Midbrain (tissue), 1 donor: ENCODE data around the gene ADCY1.
"Not testable (repeated sequence)": the region's sequence is repeated elsewhere in the genome, so short reads cannot be mapped to it uniquely, and the experiment has no call there.

Source experiments
- DNase-seq: peaks from one replicate; lab custom pipeline; 2025; lab: John Stamatoyannopoulos, UW

Gene ADCY1

DNA sequence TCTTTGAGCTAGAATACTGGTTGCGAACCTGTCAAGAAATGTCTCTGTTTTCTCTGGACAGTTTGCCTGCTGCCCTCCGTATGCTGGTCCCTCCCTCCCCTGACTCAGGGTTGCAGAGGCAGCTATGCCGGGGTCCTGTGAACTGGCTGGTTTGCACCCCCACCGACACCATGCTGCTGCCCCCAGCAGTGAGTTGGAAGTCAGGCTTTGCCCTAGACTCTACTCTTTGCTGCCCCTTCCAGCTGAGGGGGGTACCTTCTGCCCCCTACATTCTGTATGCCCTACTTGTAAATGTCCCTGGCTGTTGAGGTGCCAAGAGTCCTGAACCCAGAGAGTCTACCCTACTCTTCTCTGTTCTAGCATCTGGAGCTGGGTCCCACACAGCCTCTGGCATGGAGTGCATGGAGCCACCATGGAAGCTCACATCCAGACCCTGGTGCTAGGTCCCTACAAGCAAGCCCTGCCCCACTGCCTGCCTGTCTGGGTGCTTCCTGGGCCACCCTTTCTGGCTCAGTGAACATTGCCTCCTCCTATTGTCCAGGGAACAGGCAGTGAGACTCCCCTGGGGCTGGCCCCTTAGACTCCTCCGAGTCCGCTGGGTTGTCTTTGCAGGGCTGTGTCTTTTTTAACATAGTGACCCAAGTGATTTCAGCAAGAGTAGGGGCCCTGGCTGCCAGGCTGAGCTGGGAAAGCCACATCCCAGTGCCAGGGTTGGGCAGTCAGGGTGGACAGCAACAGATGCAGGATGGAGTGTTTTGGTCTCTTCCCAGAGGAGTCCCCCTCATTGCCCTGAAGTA lies 138.9 kb downstream of the ADCY1 start:
- no peak for DNase-seq

DNA sequence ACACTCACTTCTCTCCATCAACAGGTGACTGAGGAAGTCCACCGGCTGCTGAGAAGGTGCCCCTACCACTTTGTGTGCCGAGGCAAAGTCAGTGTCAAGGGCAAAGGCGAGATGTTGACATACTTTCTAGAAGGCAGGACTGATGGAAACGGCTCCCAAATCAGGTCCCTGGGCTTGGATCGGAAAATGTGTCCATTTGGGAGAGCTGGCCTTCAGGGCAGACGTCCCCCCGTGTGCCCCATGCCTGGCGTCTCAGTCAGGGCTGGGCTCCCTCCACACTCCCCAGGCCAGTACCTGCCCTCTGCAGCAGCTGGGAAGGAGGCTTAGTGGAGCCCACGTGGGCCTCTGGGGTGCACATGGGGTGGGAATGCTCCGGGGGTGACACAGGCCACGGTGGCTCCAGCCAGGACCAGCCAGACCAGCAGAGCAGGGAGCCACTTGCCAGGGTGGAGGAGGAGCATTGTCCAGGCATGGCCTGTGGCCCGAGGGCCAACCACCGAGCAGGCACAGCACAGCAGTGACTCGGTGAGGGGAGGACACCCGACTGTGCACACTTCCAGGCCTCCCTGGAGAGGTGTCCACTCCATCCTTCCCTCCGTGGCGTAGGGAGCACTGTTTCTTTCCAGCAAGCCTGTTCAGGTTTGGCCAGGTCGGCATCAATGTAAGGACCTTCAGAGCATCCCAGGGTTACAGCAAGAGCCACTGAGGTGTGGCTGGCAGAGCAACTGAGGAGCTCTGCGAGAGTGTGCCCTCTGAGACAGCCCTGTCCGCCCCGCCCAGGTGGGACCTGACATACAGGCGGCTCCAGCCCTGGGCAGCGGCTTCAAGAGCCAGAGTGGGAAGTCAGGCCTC lies 139.7 kb downstream of the ADCY1 start:
- no peak for DNase-seq

DNA sequence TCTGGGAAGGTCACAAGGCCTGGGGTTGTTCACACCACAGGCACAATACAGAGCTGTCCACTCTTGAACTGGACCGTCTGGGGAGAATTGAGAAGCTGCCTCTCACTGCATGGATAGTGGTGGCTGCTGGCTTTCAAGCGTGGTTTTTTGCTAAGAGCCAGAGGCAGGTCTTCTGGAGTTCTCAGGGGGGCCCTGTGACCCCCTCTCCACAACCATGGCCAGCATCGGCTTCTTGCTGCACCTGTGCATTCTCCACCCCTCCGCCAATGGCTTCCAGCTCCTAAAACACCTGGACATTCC lies 140.3 kb downstream of the ADCY1 start:
- DNase-seq: no peak

DNA sequence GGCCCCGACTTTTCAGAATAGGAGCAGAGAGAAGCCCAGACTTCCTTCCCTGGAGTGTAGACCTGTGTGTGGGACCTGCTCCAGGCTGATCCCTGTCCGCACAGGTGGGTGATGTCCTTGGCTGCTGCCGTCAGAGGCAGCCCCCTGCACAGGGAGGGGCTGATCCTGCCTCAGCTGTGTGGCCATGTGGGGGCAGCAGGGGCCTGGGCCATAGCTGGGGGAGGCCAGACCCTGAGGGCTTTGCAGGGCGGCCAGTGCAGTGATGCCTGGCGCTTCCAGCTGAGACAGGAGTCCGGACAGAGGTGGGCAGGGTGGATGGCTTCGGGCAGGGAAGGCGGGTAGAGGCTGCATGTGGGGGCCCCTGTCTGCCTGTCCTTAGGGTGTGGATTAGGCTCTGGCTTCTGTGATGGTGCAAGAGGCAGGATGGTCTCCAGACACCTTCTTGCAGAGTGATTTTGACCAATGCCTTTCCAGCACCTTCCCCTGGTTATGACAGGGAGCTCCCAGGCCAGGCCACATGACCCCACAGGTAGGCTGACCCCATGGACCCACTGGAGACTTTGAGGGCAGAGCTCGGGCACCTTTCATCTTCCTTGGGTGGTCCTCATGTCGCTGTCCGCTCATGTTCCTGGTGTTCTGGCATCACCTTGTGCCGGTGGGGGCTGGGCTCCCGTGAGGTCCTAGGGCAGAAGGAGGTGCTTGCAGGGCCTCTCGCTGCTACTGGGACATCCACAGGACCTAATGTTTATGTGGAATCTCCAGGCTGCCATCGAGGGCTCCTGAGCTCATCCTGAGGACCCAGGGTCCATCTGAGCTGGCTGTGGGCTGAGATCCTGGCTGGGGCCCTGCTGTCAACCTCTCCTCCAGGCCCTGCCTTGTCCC lies 141.5 kb downstream of the ADCY1 start:
- DNase-seq: no peak

DNA sequence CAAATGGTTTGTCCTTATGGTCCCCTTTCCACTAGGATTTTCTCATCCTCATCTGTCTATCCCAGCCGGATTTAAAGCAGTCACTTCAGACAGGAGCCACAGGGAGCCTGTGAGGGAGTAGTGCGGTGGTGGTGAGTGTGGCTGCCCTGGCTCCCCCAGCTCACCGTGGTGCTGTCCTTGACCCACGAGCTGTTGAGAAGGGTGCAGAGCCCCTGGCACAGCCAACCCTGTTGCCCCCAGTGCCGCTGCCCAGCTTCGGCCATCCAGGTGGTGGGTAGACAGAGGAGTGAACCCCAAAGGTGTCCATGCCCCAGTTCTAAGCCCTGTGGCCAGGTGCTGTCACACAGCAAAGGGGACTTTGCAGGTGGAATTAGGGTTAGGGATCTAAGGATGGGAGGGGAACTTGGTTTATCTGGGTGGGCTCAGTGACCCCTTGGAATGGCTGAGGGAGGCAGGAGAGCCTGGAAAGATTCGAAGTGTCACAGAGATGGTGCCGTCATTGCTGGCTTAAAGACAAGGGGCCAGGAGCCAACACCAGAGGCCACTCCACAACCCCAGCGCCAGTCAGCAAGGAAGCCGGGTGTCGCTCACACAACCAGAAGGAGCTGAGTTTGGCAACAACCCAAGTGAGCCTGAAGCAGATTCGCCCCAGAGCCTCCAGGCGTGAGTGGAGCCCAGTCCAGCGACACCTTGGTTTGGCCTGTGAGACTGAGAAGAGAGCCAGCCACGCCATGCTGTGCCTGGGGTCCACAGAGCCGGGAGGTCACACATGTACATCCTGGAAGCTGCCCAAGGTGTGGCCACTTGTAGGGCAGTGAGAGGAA lies 142.4 kb downstream of the ADCY1 start:
- no peak for DNase-seq

DNA sequence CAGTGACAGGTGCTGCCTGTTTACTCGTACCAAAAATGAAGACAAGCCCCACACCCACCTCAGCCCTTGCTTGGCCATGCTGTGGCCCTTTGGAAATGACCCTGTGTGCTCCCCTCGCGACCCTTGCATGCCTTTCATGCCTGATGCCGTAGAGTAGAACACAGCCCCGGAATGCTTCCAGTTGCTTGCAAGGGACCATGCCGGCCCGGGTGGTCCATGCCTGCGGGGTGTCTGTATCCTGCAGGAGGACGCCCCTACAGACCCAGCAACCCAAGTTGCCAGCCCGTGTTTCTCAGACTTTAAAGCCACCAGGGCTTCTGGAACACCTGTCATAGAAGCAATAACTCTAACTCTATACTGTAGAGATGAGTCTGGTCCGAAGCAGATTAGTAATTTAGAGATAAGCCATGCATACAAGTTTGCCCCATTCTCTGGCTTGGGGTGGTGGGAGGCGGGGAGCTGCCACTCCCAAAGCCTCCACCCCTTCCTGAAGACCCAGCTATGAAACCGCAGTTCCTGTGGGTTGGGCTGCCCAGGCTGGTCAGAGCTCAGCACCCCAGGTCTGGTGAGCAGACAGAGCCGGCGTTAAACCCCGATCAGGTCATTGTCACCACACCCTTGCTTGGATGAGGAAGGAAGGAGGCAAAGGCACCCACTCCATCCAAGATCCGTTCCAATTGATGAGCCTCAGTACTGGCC lies 143.5 kb downstream of the ADCY1 start:
- DNase-seq: no peak

DNA sequence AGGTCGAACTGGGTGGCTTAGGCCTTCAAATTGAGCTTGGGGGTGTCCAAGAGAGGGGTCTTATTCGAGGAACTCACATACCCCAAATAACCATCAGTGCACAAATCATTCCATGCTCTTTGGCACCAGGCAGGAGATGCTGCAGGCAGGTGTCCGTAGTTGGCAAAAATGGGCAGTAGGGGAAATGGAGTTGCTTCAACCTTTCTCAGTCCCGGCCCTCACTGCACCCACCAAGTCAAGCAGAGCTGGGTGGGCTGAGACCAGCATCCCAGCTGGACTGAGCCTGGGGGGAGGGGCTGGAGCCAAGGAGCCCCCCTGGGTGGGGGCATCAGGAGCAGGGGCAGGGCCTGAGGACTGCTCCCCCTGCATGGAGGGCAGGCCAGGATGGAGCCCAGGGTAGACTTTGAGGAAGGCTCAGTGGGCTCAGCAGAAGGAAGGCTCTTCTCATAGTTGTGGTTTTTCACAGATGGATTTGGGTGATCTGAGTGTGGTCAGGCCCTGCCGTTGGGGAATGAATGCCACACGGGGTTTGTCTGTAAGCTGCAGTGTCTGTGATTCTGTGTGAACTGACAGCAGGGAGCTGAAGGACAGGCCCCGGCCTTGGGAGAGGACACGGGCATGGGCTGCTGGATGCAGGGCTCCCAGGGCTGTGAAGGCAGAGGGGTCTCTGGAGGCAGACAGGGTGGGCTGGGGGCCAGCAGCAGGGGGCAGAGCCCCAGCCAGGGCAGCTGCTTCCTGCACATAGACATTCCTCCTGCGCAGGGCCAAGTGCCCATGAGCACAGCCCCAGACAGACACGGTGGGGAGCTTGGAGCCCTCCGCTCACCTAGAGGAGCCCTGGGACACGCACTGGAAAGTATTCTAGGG lies 144.5 kb downstream of the ADCY1 start:
- DNase-seq: no peak

DNA sequence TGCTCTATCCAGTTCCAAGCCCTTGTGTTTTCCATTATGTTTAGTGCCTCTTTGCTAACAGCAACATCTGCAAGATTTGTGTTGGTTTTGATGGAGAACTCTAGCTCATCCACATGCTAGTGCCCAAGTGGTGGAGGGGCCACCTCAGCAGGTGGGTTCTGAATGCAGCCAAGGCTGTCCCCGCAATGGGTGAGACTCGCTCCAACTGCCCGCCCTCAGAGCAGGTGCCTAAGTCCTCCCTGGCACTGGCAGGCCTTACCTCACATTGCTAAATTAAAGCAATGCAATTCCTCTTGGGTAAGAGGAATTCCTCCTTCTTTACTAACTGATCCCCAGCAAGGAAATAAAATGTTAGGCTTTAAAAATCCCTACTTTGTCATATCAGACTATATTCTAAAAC lies 146.8 kb downstream of the ADCY1 start:
- DNase-seq: no peak

DNA sequence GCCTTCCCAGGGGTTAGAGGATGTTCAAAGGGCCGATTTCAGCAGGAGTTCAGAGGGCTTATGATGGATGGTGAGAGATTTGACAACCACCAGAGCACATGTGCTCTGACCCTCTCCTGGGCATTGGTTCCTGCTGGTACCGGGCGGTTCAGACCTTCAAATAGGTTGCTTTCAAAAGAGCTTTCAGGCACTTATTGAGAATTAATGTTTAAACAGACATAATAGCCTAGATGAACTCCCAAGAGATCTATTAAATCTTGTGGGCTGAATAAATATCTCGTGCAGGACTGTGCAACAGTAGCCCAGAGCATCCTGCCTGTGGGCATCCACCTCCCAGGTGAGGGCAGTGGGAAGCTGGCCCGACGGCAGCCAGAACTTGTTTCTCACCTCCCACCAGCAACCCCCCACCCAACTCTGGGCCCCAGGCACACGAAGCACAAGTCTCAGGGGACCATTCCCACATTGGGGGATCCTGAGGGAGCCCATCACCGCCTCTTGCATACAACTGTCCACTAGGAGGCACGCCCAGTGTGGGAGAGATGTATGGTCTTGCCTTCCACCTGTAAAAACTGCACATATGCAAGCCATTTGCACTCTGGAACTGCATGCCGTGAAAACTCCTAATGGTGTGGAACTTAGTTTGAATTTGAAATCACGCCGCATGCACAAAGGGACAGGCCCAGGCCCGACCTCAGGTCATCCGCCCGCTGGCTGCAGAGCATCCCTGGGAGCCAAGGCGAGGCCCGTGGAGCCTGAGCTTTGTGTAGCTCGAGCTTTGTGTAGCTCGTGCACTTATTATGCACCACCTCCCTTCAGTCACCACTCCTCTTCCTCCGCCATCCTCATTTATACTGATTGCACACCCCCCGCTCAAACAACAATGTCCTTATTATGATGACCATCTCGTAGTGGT lies 147.8 kb downstream of the ADCY1 start:
- no peak for DNase-seq

DNA sequence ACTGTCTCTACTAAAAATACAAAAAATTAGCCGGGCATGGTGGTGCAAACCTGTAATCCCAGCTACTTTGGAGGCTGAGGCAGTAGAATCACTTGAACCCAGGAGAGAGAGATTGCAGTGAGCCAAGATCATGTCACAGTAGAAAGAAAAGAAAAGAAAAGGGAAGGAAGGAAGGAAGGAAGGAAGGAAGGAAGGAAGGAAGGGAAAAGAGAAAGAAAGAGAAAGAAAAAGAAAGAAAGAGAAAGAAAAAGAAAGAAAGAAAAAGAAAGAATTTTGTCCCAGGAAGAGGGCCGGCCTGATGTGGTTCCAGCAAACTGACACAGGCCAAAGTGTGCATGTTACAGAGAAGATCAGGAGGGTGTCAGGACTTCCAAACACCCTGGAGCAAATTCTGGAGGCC lies 151.1 kb downstream of the ADCY1 start:
- not testable (repeated sequence) for DNase-seq

DNA sequence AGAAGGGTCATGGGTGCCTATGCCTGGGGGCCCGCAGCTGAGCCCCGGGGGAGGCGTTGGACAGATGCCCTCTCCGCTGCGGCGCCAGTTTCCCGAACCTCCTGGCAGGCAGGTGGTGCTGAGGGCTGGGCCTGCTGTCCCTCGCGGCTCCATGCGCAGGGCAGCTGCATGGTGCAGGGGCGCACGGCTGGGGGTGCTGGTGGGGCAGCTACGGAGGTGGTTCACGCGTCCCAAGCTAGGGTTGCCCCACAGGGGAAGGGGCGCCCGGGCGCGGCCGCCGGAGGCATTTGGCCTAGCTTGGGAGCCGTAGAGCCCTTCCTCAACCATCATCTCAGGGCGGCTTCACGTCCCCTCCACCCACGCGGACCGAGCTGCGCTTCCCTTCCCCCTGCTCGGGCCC lies 152.7 kb downstream of the ADCY1 start:
- DNase-seq: no peak

DNA sequence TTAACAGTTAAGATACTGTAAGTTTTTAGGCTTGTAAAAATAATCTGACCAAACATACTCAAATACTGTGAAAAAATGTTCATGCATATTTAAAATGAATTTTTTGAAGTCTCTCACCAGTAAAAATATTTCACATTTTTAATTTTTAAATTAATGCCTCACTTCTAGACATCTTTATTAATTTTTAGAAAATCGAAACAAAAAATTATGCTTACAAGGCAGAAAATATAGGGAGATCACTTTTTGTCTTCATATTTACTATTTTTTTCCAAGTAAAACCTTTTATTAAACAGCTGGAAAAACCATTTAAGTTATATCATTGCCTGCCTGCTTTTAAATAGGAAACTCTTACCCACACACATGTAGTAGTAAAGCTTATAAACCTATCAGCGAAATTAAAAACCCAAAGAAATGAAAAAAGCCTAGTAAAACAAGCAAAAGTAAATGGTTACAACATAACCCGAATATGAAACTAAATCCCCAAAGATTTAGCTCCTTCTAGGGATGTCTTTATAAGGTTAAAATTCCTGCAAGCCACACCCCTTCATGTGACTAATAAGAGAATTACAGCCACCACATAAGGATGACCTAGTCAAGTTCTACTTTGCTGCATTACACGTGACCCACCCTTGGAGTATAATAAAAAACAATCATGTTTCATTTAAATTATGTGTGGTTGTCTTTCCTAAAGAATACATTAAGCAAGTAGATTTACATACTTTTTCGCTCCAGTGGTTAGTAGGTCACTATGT lies 157.7 kb downstream of the ADCY1 start:
- DNase-seq: not testable (repeated sequence)

DNA sequence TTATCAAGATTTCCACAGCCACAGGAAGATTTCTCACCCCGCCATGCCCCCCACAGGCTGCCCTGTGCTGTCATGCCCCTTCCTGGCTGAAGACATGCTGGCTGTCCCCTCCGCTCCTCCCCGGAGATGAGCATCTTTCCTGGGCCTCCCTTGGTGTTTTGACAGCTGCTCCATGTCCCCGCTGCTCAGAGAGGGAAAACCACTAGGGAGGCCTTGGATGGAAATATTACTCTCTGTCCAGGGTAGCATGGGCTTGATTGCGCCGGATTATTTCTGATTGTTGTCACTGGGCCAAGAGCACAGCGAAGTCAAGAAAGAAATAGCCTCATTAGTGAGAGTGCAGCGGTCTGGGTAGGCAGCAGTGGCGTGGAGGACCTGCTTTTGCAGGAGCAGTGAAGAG lies 164.8 kb downstream of the ADCY1 start:
- not testable (repeated sequence) for DNase-seq

DNA sequence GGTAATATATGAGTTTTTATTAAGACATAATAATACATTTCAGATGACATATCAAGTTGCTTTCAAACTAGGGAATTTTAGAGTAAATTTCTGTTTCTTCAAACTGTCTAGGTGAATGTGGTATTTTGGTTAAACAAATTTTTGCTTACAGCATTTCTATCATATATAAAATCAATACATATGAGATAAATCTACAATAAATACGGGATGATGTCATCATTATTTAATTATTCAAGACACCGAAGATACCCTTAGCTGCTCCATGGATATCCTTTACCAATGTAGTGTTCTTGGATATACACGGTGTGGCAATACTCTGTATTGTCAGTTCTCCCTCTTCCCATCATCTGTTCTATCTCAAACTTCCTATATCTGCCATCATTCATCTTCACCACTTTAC lies 166.4 kb downstream of the ADCY1 start:
- DNase-seq: not testable (repeated sequence)

DNA sequence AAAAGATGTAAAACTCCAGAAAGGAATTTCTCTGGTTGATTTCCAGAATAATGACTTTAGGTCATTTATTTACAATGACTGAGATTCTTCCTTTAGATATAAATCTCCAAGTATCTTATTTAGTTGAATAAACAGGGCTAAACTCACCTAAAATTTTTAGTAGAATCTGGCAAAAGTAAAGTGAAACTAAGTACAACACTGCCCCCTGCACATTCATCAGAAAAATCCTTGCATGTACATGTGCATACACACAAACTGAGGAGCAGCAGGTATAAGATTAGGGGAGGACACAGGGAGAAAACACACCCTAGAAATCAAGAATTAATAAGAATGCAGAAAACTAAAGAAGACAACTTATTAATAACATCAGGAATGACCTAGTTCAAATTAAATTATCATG lies 174.8 kb downstream of the ADCY1 start:
- DNase-seq: peak; percentile 29

DNA sequence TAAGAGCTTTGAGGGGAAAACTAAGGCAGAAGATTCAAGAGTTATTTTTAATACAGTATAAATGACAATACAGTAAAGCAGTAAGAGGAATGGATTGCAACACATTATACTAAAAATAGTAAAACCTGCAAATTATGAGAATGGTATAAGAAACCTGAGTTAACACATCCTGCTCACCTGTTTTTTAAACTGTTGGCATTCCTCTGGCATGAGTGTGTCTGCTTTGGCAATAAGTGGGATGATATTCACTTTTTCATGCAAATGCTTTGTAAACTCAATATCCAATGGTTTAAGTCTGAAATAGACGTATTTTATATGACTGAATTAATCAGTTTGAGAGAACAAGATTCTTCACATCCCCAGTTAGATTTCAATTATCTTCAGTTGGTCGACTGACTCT lies 177.2 kb downstream of the ADCY1 start:
- DNase-seq: not testable (repeated sequence)

DNA sequence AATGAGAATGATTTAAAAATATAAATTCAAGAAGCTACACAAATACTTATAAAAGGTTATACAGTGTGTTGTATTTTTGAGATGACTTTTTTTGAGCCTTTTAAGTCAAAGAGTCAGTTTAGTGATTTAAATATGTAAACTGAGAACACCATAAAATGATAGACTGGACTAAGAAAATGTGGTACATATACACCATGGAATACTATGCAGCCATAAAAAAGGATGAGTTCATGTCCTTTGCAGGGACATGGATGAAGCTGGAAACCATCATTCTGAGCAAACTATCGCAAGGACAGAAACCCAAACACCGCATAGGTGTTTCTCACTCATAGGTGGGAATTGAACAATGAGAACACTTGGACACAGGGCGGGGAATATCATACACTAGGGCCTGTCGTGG lies 182.2 kb downstream of the ADCY1 start:
- DNase-seq: not testable (repeated sequence)

DNA sequence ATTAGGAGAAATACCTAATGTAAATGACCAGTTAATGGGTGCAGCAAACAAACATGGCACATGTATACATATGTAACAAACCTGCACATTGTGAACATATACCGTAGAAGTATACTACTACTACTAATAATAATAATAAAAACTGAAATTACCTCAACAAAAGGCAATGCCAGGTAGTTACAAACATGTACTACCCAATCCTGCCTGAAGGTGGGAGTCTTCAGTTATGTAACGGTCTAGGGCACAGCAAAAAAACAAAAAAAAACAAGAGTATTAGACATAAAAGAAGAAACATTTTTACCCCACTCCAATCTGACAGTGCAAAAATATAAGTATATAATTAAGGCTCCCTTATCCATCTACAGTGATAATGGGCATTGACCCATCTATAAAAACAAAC lies 182.6 kb downstream of the ADCY1 start:
- not testable (repeated sequence) for DNase-seq
